CD4-positive, alpha-beta T cell (primary cell): Measurements from ENCODE around the gene CCDC175. TPM values are rescaled to one million over a fixed set of nuclear protein-coding genes. Genes with fewer than 3 reads are reported as not detected.

Experiments
- ATAC-seq: fragments of 200-7000 bp; cut with Tn5 transposase; one replicate; pipeline ENCODE4 v1.10.0; 2022; ENCODE audit warnings: mild to moderate bottlenecking; ENCODE audit not compliant: poor library complexity
- CTCF ChIA-PET: fragments of 350-600 bp; sonication (Branson Sonifier 250); formaldehyde crosslinking; loops from one replicate; lab custom pipeline; 2021; ENCODE audit warnings: antibody characterized with exemption, inconsistent platforms; lab: Charles Lee
- POLR2A ChIA-PET: fragments of 350-600 bp; sonication (Branson Sonifier 250); formaldehyde crosslinking; loops from one replicate; lab custom pipeline; 2021; ENCODE audit warnings: antibody characterized with exemption, inconsistent platforms; lab: Charles Lee
- DNase-seq, 14 experiments: peaks; one replicate each; pipeline ENCODE4 v3.0.0-alpha.2; 2013 to 2020; ENCODE audit warnings: mixed read lengths in 2 of 14
- H3K27ac ChIP-seq, 2 donors: one replicate each; pipeline versions ENCODE4 v1.5.1 to v1.7.0; 2013; ENCODE audit warnings: low read length in 2 of 2, low read depth in 1 of 2, mild to moderate bottlenecking in 1 of 2
- H3K27me3 ChIP-seq, 2 experiments: 1 replicate in 1 of 2; 2 replicates in 1 of 2; pipeline versions ENCODE4 v1.6.1 to v1.7.0; 2013; ENCODE audit warnings: low read length in 2 of 2, control low read depth in 1 of 2, mild to moderate bottlenecking in 1 of 2, moderate library complexity in 1 of 2; ENCODE audit not compliant: insufficient read depth in 2 of 2, control insufficient read depth in 1 of 2
- H3K36me3 ChIP-seq: one replicate; pipeline ENCODE4 v1.6.1; 2013; ENCODE audit warnings: low read length, control low read depth; ENCODE audit not compliant: insufficient read depth
- H3K4me1 ChIP-seq: one replicate; pipeline ENCODE4 v1.6.1; 2013; ENCODE audit warnings: low read length, control low read depth; ENCODE audit not compliant: insufficient read depth
- H3K4me3 ChIP-seq: one replicate; pipeline ENCODE4 v1.5.1; 2013; ENCODE audit warnings: mild to moderate bottlenecking, low read length, moderate library complexity
- H3K9me3 ChIP-seq, 2 experiments: 1 replicate in 1 of 2; 2 replicates in 1 of 2; pipeline versions ENCODE4 v1.6.1 to v1.7.0; 2013; ENCODE audit warnings: low read length in 2 of 2, mild to moderate bottlenecking in 2 of 2, control low read depth in 1 of 2, moderate library complexity in 1 of 2; ENCODE audit not compliant: control insufficient read depth in 1 of 2, insufficient read depth in 1 of 2
- H3K27ac Mint-ChIP-seq: one replicate; pipeline ENCODE4 v1.8.0; 2020; ENCODE audit warnings: mixed read lengths
- H3K27me3 Mint-ChIP-seq: one replicate; pipeline ENCODE4 v1.8.0; 2021; ENCODE audit warnings: mixed read lengths
- H3K36me3 Mint-ChIP-seq: one replicate; pipeline ENCODE4 v1.8.0; 2021; ENCODE audit warnings: low read depth, mixed read lengths
- H3K4me1 Mint-ChIP-seq: one replicate; pipeline ENCODE4 v1.8.0; 2021; ENCODE audit warnings: low read depth, mixed read lengths
- H3K4me3 Mint-ChIP-seq: one replicate; pipeline ENCODE4 v1.8.0; 2020; ENCODE audit warnings: mild to moderate bottlenecking, mixed read lengths
- H3K9me3 Mint-ChIP-seq: one replicate; pipeline ENCODE4 v1.8.0; 2020; ENCODE audit warnings: mixed read lengths
- intact Hi-C, 2 experiments: fragments of 100-400 bp; cut with DNase I in 1 of 2; cut with micrococcal nuclease in 1 of 2; formaldehyde crosslinking; loops; one replicate each; pipeline versions ENCODE4 v1.15.1 to v1.9.0; 2023 to 2025; cut with DNase I, micrococcal nuclease
- total RNA-seq, 174 experiments: library from RNA in 2 of 174; stranded (reverse) in 2 of 174; gene quantifications; one replicate each; pipeline ENCODE4 v1.2.3 and lab custom pipeline; 2021 to 2026
- TF ChIP-seq, protein P1 (sequence below): fragments of 200-600 bp; IDR thresholded peaks from one replicate; pipeline ENCODE4 v1.8.0; 2022; ENCODE audit warnings: antibody characterized with exemption, mild to moderate bottlenecking

Gene CCDC175
- total RNA-seq, 2 experiments from 2014 or later = not detected

DNA sequence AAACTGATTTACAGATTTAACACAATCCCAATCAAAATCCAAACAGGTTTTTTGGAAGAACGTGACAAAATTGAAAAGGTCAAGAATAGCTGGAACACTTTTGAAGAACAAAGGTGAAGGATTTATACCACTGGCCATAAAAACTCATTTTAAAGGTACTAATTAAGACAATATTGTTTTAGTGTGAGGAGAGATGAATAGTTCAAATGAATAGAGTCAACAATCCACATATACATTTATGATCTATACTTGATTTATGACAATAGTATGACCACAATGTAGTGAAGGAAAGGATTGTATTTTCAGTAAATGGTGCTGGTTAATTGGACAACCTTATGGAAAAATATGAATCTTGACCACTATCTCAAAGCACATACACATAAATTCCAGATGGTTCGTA, 29.3 kb downstream of the CCDC175 start:
- DNase-seq (no peak), ATAC-seq (no peak)
- intact Hi-C loops = no loop called here
- H3K36me3 Mint-ChIP-seq = no peaks in the 10 kb centered on the region
- no peak overlapping the region for H3K4me3 ChIP-seq
- no peaks in the 10 kb centered on the region for H3K4me1 Mint-ChIP-seq
- H3K27me3 Mint-ChIP-seq = peaks cover 22% of the 10 kb centered on the region
- peaks cover 0 to 9% of the 10 kb centered on the region in 2 experiments for H3K27me3 ChIP-seq
- H3K36me3 ChIP-seq = no peaks in the 10 kb centered on the region
- POLR2A ChIA-PET = no interaction called here
- peaks cover 0 to 7% of the 10 kb centered on the region in 2 experiments for H3K9me3 ChIP-seq
- H3K27ac Mint-ChIP-seq = no peak overlapping the region
- CTCF ChIA-PET = interaction anchor here (0.6 to 1.1 kb wide), 2 partner anchors 8 to 34 kb away, joined by 3 to 4 read pairs; no protein-coding TSS in a partner anchor
- H3K9me3 Mint-ChIP-seq = peaks cover 2% of the 10 kb centered on the region
- TF ChIP-seq, protein P1, sequence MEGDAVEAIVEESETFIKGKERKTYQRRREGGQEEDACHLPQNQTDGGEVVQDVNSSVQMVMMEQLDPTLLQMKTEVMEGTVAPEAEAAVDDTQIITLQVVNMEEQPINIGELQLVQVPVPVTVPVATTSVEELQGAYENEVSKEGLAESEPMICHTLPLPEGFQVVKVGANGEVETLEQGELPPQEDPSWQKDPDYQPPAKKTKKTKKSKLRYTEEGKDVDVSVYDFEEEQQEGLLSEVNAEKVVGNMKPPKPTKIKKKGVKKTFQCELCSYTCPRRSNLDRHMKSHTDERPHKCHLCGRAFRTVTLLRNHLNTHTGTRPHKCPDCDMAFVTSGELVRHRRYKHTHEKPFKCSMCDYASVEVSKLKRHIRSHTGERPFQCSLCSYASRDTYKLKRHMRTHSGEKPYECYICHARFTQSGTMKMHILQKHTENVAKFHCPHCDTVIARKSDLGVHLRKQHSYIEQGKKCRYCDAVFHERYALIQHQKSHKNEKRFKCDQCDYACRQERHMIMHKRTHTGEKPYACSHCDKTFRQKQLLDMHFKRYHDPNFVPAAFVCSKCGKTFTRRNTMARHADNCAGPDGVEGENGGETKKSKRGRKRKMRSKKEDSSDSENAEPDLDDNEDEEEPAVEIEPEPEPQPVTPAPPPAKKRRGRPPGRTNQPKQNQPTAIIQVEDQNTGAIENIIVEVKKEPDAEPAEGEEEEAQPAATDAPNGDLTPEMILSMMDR = no peak
- no peak overlapping the region for H3K27ac ChIP-seq
- H3K4me3 Mint-ChIP-seq = no peak overlapping the region
- H3K4me1 ChIP-seq = no peaks in the 10 kb centered on the region

DNA sequence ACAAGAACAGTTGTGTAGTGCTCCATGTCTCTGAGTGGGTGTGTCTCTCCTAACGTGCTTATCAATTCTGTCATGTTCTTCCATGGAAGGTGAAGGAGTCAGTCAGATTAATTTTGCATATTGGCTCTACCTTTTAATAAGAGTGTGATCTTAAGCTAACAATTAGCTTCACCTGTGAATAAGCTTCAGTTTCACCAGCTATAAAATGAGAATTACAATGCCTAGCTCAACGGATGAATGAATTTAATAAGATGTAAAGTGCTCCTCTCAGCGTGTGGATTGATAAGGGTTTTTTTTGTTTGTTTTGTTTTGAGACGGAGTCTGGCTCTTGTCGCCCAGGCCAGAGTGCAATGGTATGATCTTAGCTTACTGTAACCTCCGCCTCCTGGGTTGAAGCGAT, 32.7 kb downstream of the CCDC175 start:
- Histone ChIP-seq H3K27me3 (peaks cover 0 to 9% of the 10 kb centered on the region in 2 experiments), H3K36me3 (no peaks in the 10 kb centered on the region), H3K27ac (no peak overlapping the region), H3K4me1 (no peaks in the 10 kb centered on the region), H3K9me3 (no peaks in the 10 kb centered on the region), H3K4me3 (no peak overlapping the region)
- no peak for ATAC-seq
- DNase-seq = no peak
- ChIA-PET POLR2A (no interaction called here), CTCF (no interaction called here)
- no peak overlapping the region for H3K27ac Mint-ChIP-seq
- H3K36me3 Mint-ChIP-seq = no peaks in the 10 kb centered on the region
- intact Hi-C loops = no loop called here
- H3K27me3 Mint-ChIP-seq = peaks cover 23% of the 10 kb centered on the region
- no peaks in the 10 kb centered on the region for H3K9me3 Mint-ChIP-seq
- no peak overlapping the region for H3K4me3 Mint-ChIP-seq
- TF ChIP-seq, protein P1 = no peak
- no peaks in the 10 kb centered on the region for H3K4me1 Mint-ChIP-seq

DNA sequence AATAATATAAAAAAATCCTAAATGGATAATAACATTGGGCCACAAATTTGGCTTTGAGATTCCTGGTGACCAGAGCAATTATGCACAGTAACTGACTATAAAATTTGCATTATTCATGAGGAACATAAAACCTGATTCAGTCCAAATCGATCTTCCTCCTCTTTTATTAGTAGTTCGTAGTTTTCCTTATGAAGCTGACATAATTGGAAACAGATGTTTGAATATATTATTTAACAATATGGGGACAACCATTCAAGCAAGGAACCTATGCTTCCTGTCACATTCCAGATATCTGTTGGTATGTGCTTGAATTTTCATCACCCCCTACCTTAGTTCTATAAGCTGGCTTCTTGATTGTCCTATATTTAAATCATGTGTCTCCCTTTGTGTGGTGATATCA, 34.9 kb downstream of the CCDC175 start:
- ATAC-seq (no peak), DNase-seq (no peak)
- H3K9me3 ChIP-seq = no peaks in the 10 kb centered on the region
- H3K4me1 ChIP-seq = no peaks in the 10 kb centered on the region
- H3K27ac Mint-ChIP-seq = no peak overlapping the region
- H3K4me3 ChIP-seq = no peak overlapping the region
- H3K27ac ChIP-seq = no peak overlapping the region
- no peaks in the 10 kb centered on the region for H3K36me3 ChIP-seq
- H3K36me3 Mint-ChIP-seq = no peaks in the 10 kb centered on the region
- peaks cover 0 to 9% of the 10 kb centered on the region in 2 experiments for H3K27me3 ChIP-seq
- H3K27me3 Mint-ChIP-seq = peaks cover 12% of the 10 kb centered on the region
- TF ChIP-seq, protein P1 = no peak
- CTCF ChIA-PET = no interaction called here
- H3K4me3 Mint-ChIP-seq = no peak overlapping the region
- no peaks in the 10 kb centered on the region for H3K4me1 Mint-ChIP-seq
- POLR2A ChIA-PET = no interaction called here
- no peaks in the 10 kb centered on the region for H3K9me3 Mint-ChIP-seq
- intact Hi-C loops = no loop called here
